Stimulated activated naive B cell treated with anti-CD40 and anti-IgM and Interleukin-4, amounts not matched to agents 10 μg/mL and 1 μg/mL and 100 μg/mL, for 72 hours (primary cell): ENCODE measurements around the gene ATXN1.
A peak's percentile ranks its signal among the peaks of the same experiment; 100 is the strongest.
"Not testable (repeated sequence)": the region's sequence is repeated elsewhere in the genome, so short reads cannot be mapped to it uniquely, and the experiment has no call there.

Experiments
- ATAC-seq, 2 donors: fragments of 150-1000 bp; cut with Tn5 transposase; replicated peaks; 2 replicates each; pipeline ENCODE4 v1.10.0; 2021; ENCODE audit warnings: moderate library complexity in 1 of 2
- DNase-seq: peaks from one replicate; pipeline ENCODE4 v3.0.0; 2021
- H3K27ac Mint-ChIP-seq: one replicate; pipeline ENCODE4 v1.8.0; 2022; ENCODE audit warnings: mild to moderate bottlenecking, mixed read lengths
- H3K27me3 Mint-ChIP-seq, 2 donors: one replicate each; pipeline ENCODE4 v1.8.0; 2022; ENCODE audit warnings: mixed read lengths in 2 of 2
- H3K36me3 Mint-ChIP-seq, 2 donors: one replicate each; pipeline ENCODE4 v1.8.0; 2022; ENCODE audit warnings: mixed read lengths in 2 of 2, mild to moderate bottlenecking in 1 of 2
- H3K4me1 Mint-ChIP-seq, 2 donors: one replicate each; pipeline ENCODE4 v1.8.0; 2022; ENCODE audit warnings: mixed read lengths in 2 of 2, mild to moderate bottlenecking in 1 of 2
- H3K4me3 Mint-ChIP-seq, 2 donors: one replicate each; pipeline ENCODE4 v1.8.0; 2022; ENCODE audit warnings: mild to moderate bottlenecking in 2 of 2, mixed read lengths in 2 of 2, moderate library complexity in 1 of 2
- H3K9me3 Mint-ChIP-seq, 2 donors: one replicate each; pipeline ENCODE4 v1.8.0; 2022; ENCODE audit warnings: mixed read lengths in 2 of 2, mild to moderate bottlenecking in 1 of 2

Gene ATXN1

GRCh38 chr6:16621002-16621401 lies 140.3 kb downstream of the ATXN1 start:
- H3K36me3 Mint-ChIP-seq: peaks cover 18 to 30% of the 10 kb centered on the region in 2 donors
- peaks cover 9 to 23% of the 10 kb centered on the region in 2 donors for H3K4me1 Mint-ChIP-seq
- no peak overlapping the region for H3K4me3 Mint-ChIP-seq
- peaks cover 0 to 4% of the 10 kb centered on the region in 2 donors for H3K9me3 Mint-ChIP-seq
- H3K27me3 Mint-ChIP-seq: no peaks in the 10 kb centered on the region
- ATAC-seq (no peak), DNase-seq (no peak)
- H3K27ac Mint-ChIP-seq: no peak overlapping the region

GRCh38 chr6:16619777-16620176 lies 141.5 kb downstream of the ATXN1 start:
- no peak for ATAC-seq

GRCh38 chr6:16618962-16619361 lies 142.3 kb downstream of the ATXN1 start:
- Mint-ChIP-seq H3K27ac (no peak overlapping the region), H3K9me3 (peaks cover 0 to 4% of the 10 kb centered on the region in 2 donors)
- no peak for DNase-seq

More at GRCh38 chr6:16619777-16620176, 141.5 kb downstream of the ATXN1 start:
- Mint-ChIP-seq H3K4me3 (no peak overlapping the region), H3K27ac (no peak overlapping the region), H3K36me3 (peaks cover 17 to 24% of the 10 kb centered on the region in 2 donors), H3K27me3 (no peaks in the 10 kb centered on the region), H3K4me1 (peaks cover 9 to 16% of the 10 kb centered on the region in 2 donors), H3K9me3 (peaks cover 0 to 4% of the 10 kb centered on the region in 2 donors)
- DNase-seq: no peak

GRCh38 chr6:16615215-16615614 lies 146.0 kb downstream of the ATXN1 start:
- H3K27me3 Mint-ChIP-seq, H3K9me3 Mint-ChIP-seq, H3K4me3 Mint-ChIP-seq, DNase-seq, H3K27ac Mint-ChIP-seq, H3K4me1 Mint-ChIP-seq: not testable (repeated sequence)
- ATAC-seq: peak; percentile 76 to 77
- H3K36me3 Mint-ChIP-seq: peaks cover 13 to 24% of the 10 kb centered on the region in 2 donors

More at GRCh38 chr6:16618962-16619361, 142.3 kb downstream of the ATXN1 start:
- peaks cover 16 to 24% of the 10 kb centered on the region in 2 donors for H3K36me3 Mint-ChIP-seq
- no peak overlapping the region for H3K4me3 Mint-ChIP-seq
- peaks cover 9 to 16% of the 10 kb centered on the region in 2 donors for H3K4me1 Mint-ChIP-seq
- no peak for ATAC-seq
- H3K27me3 Mint-ChIP-seq: no peaks in the 10 kb centered on the region

GRCh38 chr6:16614143-16614542 lies 147.1 kb downstream of the ATXN1 start:
- H3K4me3 Mint-ChIP-seq, H3K27me3 Mint-ChIP-seq, H3K9me3 Mint-ChIP-seq, DNase-seq, H3K27ac Mint-ChIP-seq, H3K4me1 Mint-ChIP-seq: not testable (repeated sequence)
- peak; percentile 84 to 88 for ATAC-seq
- peaks cover 20 to 26% of the 10 kb centered on the region in 2 donors for H3K36me3 Mint-ChIP-seq

- not testable (repeated sequence) for H3K27me3 Mint-ChIP-seq, H3K4me1 Mint-ChIP-seq, DNase-seq, H3K9me3 Mint-ChIP-seq, H3K27ac Mint-ChIP-seq, H3K4me3 Mint-ChIP-seq, ATAC-seq
- H3K36me3 Mint-ChIP-seq: peaks cover 25 to 30% of the 10 kb centered on the region in 2 donors
Measured at GRCh38 chr6:16613504-16613903, 147.8 kb downstream of the ATXN1 start.

- Mint-ChIP-seq H3K27me3 (no peaks in the 10 kb centered on the region), H3K4me3 (no peak overlapping the region), H3K27ac (no peak overlapping the region), H3K36me3 (peaks cover 46 to 57% of the 10 kb centered on the region in 2 donors), H3K4me1 (peaks cover 11 to 25% of the 10 kb centered on the region in 2 donors), H3K9me3 (peaks cover 0 to 3% of the 10 kb centered on the region in 2 donors)
- no peak for DNase-seq
- no peak for ATAC-seq
Measured at GRCh38 chr6:16608444-16608843, 152.8 kb downstream of the ATXN1 start.

- Mint-ChIP-seq H3K27ac (peak overlapping the region; percentile 80), H3K36me3 (peaks cover 38 to 47% of the 10 kb centered on the region in 2 donors), H3K27me3 (no peaks in the 10 kb centered on the region), H3K4me3 (peak overlapping the region; percentile 24 to 57), H3K4me1 (peaks cover 22 to 68% of the 10 kb centered on the region in 2 donors), H3K9me3 (peaks cover 2 to 6% of the 10 kb centered on the region in 2 donors)
- peak; percentile 99 for ATAC-seq
- DNase-seq: peak; percentile 80
Measured at GRCh38 chr6:16602035-16602434, 159.2 kb downstream of the ATXN1 start.

GRCh38 chr6:16600701-16601100 lies 160.6 kb downstream of the ATXN1 start:
- ATAC-seq (no peak), DNase-seq (no peak)
- no peaks in the 10 kb centered on the region for H3K27me3 Mint-ChIP-seq
- H3K4me3 Mint-ChIP-seq: no peak overlapping the region
- H3K36me3 Mint-ChIP-seq: peaks cover 36 to 41% of the 10 kb centered on the region in 2 donors
- H3K27ac Mint-ChIP-seq: no peak overlapping the region
- H3K4me1 Mint-ChIP-seq: peaks cover 28 to 68% of the 10 kb centered on the region in 2 donors
- peaks cover 2 to 6% of the 10 kb centered on the region in 2 donors for H3K9me3 Mint-ChIP-seq

- H3K27me3 Mint-ChIP-seq: no peaks in the 10 kb centered on the region
- no peak overlapping the region for H3K4me3 Mint-ChIP-seq
- DNase-seq: no peak
- H3K4me1 Mint-ChIP-seq: peaks cover 28 to 69% of the 10 kb centered on the region in 2 donors
- peaks cover 38 to 46% of the 10 kb centered on the region in 2 donors for H3K36me3 Mint-ChIP-seq
- H3K27ac Mint-ChIP-seq: no peak overlapping the region
- peaks cover 2 to 6% of the 10 kb centered on the region in 2 donors for H3K9me3 Mint-ChIP-seq
- ATAC-seq: no peak
Measured at GRCh38 chr6:16600026-16600425, 161.2 kb downstream of the ATXN1 start.

- H3K4me3 Mint-ChIP-seq: no peak overlapping the region
- no peak for ATAC-seq
- H3K4me1 Mint-ChIP-seq: peaks cover 30 to 65% of the 10 kb centered on the region in 2 donors
- peaks cover 0 to 4% of the 10 kb centered on the region in 2 donors for H3K9me3 Mint-ChIP-seq
- H3K36me3 Mint-ChIP-seq: peaks cover 33 to 50% of the 10 kb centered on the region in 2 donors
- no peak for DNase-seq
- no peak overlapping the region for H3K27ac Mint-ChIP-seq
- H3K27me3 Mint-ChIP-seq: no peaks in the 10 kb centered on the region
Measured at GRCh38 chr6:16596616-16597331, 164.5 kb downstream of the ATXN1 start.

GRCh38 chr6:16595514-16596120 lies 165.6 kb downstream of the ATXN1 start:
- H3K27me3 Mint-ChIP-seq: no peaks in the 10 kb centered on the region
- peaks cover 0 to 4% of the 10 kb centered on the region in 2 donors for H3K9me3 Mint-ChIP-seq
- ATAC-seq (no peak), DNase-seq (no peak)
- H3K4me1 Mint-ChIP-seq: peaks cover 31 to 60% of the 10 kb centered on the region in 2 donors
- H3K27ac Mint-ChIP-seq: no peak overlapping the region
- no peak overlapping the region for H3K4me3 Mint-ChIP-seq
- H3K36me3 Mint-ChIP-seq: peaks cover 30 to 47% of the 10 kb centered on the region in 2 donors

- Mint-ChIP-seq H3K4me3 (no peak overlapping the region), H3K9me3 (peaks cover 0 to 4% of the 10 kb centered on the region in 2 donors), H3K36me3 (peaks cover 30 to 47% of the 10 kb centered on the region in 2 donors), H3K4me1 (peaks cover 31 to 53% of the 10 kb centered on the region in 2 donors), H3K27ac (peak overlapping the region; percentile 26), H3K27me3 (no peaks in the 10 kb centered on the region)
- no peak for ATAC-seq
- no peak for DNase-seq
Measured at GRCh38 chr6:16594849-16595248, 166.4 kb downstream of the ATXN1 start.

- Mint-ChIP-seq H3K27ac (peak overlapping the region; percentile 92), H3K4me1 (peaks cover 38 to 58% of the 10 kb centered on the region in 2 donors), H3K36me3 (peaks cover 35 to 52% of the 10 kb centered on the region in 2 donors), H3K9me3 (peaks cover 6 to 9% of the 10 kb centered on the region in 2 donors), H3K27me3 (no peaks in the 10 kb centered on the region), H3K4me3 (peak overlapping the region; percentile 47 to 57)
- DNase-seq: no peak
- ATAC-seq: peak in 1 of 2 donors; percentile 16
Measured at GRCh38 chr6:16592223-16592911, 168.9 kb downstream of the ATXN1 start.
